OCI-LY7 (cell line): Measurements from ENCODE around the gene MTG1. TPM values are rescaled to one million over a fixed set of nuclear protein-coding genes. Genes with fewer than 3 reads are reported as not detected.

Source experiments
- BruUV-seq: library from RNA; stranded (reverse); fragments of 400-500 nt; replicated peaks from 2 replicates; lab custom pipeline; 2021; lab: Mats Ljungman, UMichigan
- CTCF ChIA-PET: fragments of 300-600 bp; sonication (Branson Sonifier 250); formaldehyde crosslinking; loops from one replicate; lab custom pipeline; 2022; ENCODE audit warnings: antibody characterized with exemption; ENCODE audit not compliant: unreplicated experiment; lab: Charles Lee
- POLR2A ChIA-PET: fragments of 300-600 bp; sonication (Branson Sonifier 250); formaldehyde crosslinking; loops from one replicate; lab custom pipeline; 2022; ENCODE audit warnings: antibody characterized with exemption; lab: Charles Lee
- DNase-seq: peaks from one replicate; pipeline ENCODE4 v3.0.0-alpha.2; 2015; ENCODE audit warnings: low spot score
- H2AFZ ChIP-seq: fragments of 200-600 bp; sonication (generic), shearing (Covaris generic); 2 replicates; pipeline ENCODE4 v1.6.1; 2014; ENCODE audit warnings: mild to moderate bottlenecking, antibody characterized with exemption, low read length, moderate library complexity
- H3K27ac ChIP-seq: fragments of 200-600 bp; sonication (generic); 2 replicates; pipeline ENCODE4 v1.5.1; 2014; ENCODE audit warnings: mixed run types, low read depth, mild to moderate bottlenecking, moderate library complexity, low read length, inconsistent platforms; ENCODE audit not compliant: poor library complexity, severe bottlenecking
- H3K36me3 ChIP-seq: fragments of 200-600 bp; sonication (generic); 2 replicates; pipeline ENCODE4 v1.6.1; 2014; ENCODE audit warnings: mild to moderate bottlenecking, antibody characterized with exemption, low read length, moderate library complexity, mixed read lengths; ENCODE audit not compliant: insufficient read depth
- H3K4me1 ChIP-seq: fragments of 200-600 bp; sonication (generic); 2 replicates; pipeline ENCODE4 v1.5.1; 2014; ENCODE audit warnings: mild to moderate bottlenecking, low read length; ENCODE audit not compliant: insufficient read depth, poor library complexity, severe bottlenecking
- H3K4me2 ChIP-seq: fragments of 200-600 bp; sonication (generic); 2 replicates; pipeline ENCODE4 v1.6.1; 2014; ENCODE audit warnings: mild to moderate bottlenecking, low read length
- H3K4me3 ChIP-seq: fragments of 200-600 bp; sonication (generic); 2 replicates; pipeline ENCODE4 v1.5.1; 2014; ENCODE audit warnings: mild to moderate bottlenecking, low read depth, low read length; ENCODE audit not compliant: poor library complexity, severe bottlenecking
- H3K79me2 ChIP-seq: fragments of 200-600 bp; sonication (generic); 2 replicates; pipeline ENCODE4 v1.6.1; 2016; ENCODE audit warnings: low read depth, mild to moderate bottlenecking, low read length, moderate library complexity, mixed read lengths; ENCODE audit not compliant: insufficient read depth
- H3K9me2 ChIP-seq: fragments of 200-600 bp; sonication (generic); 2 replicates; pipeline ENCODE4 v1.6.1; 2016; ENCODE audit warnings: mild to moderate bottlenecking, low read length, mixed read lengths; ENCODE audit not compliant: insufficient read depth
- H3K9me3 ChIP-seq: fragments of 200-600 bp; sonication (generic); 2 replicates; pipeline ENCODE4 v1.6.1; 2014; ENCODE audit warnings: mild to moderate bottlenecking, mixed run types, low read length, mixed read lengths
- H4K20me1 ChIP-seq: fragments of 200-600 bp; sonication (generic); 2 replicates; pipeline ENCODE4 v1.6.1; 2014; ENCODE audit warnings: mild to moderate bottlenecking, antibody characterized with exemption, low read length, moderate library complexity, mixed read lengths; ENCODE audit not compliant: insufficient read depth
- CTCF ChIP-seq: fragments of 200-600 bp; sonication (generic); conservative IDR thresholded peaks from 2 replicates; pipeline ENCODE4 v1.5.1; 2014; ENCODE audit warnings: mild to moderate bottlenecking, antibody characterized with exemption, low read length, moderate library complexity, mixed read lengths
- EZH2phosphoT487 ChIP-seq: fragments of 200-600 bp; sonication (generic); IDR thresholded peaks from 2 replicates; pipeline ENCODE4 v1.6.1; 2018; ENCODE audit warnings: low read depth, borderline replicate concordance, mild to moderate bottlenecking, mixed run types, antibody characterized with exemption, low read length, moderate library complexity, mixed read lengths
- intact Hi-C: fragments of 100-400 bp; cut with micrococcal nuclease; formaldehyde crosslinking; loops from one replicate; pipeline ENCODE4 v1.10.0; 2022; ENCODE audit not compliant: unreplicated experiment
- total RNA-seq, 2 experiments: library from RNA; depleted of rRNA in 1 of 2; stranded (reverse); fragments of >200 nt in 1 of 2; shearing (Covaris generic) in 1 of 2; gene quantifications; 2 replicates each; pipeline ENCODE4 v1.2.3, GENCODE V29; 2014 to 2022

MTG1 gene
- total RNA-seq, 2 experiments from 2014 or later = 85.6 to 101 TPM

DNA sequence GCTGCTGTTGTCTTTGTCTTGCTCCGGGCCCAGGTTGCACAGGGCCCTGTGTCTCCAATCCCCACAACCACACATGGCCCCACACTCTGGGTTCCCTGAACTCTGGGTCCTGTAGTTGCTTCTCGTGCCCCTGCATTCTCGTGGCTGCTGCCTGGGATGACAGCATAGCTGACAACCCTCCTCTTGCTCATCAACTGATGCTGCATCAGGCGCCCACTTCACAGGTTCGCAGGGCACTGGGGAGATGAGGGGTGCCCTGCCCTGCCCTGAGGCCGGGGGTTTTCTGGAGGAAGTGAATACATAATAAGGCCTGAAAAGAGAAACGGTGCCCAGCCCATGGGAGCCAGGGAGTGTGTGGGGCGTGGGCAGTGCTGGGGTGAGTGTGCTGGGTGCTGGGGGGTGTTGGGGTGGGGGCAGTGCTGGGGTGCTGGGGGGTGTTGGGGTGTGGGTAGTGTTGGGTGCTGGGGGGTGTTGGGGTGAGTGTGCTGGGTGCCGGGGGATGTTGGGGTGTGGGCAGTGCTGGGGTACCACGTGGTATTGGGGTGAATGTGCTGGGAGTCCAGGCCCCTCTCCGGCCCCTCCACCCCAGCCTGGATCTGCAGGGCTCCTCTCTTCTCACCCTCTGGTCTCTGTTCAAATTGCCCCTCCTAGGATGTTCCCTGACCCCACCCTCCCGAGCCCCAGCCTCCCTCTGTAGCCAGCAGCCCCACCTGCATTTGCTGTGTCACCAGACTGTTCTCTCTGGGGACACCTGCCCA lies 2.0 kb upstream of the MTG1 start:
- TF ChIP-seq EZH2phosphoT487 (no peak), CTCF (no peak)
- Histone ChIP-seq H3K9me2 (no peaks in the 10 kb centered on the region), H4K20me1 (no peaks in the 10 kb centered on the region), H3K36me3 (peaks cover 17% of the 10 kb centered on the region), H3K9me3 (no peaks in the 10 kb centered on the region), H3K4me1 (peaks cover 66% of the 10 kb centered on the region), H3K4me2 (peak overlapping the region; percentile 88), H3K79me2 (peaks cover 47% of the 10 kb centered on the region), H3K4me3 (peak overlapping the region; percentile 74), H2AFZ (no peak overlapping the region), H3K27ac (peak overlapping the region; percentile 99)
- ChIA-PET CTCF (interaction anchor here (1.1 kb wide), 1 partner anchor 63 kb away, joined by 3 read pairs; no protein-coding TSS in a partner anchor), POLR2A (interaction anchor here (0.9 to 1.2 kb wide), 2 partner anchors 33 kb away, joined by 3 to 5 read pairs; no protein-coding TSS in a partner anchor)
- no TSS peak for BruUV-seq
- peak; percentile 39 for DNase-seq
- intact Hi-C loops = loop anchor here (5.0 kb wide), 2 partner anchors 85 to 1235 kb away; partner anchors contain the start of genes TUBGCP2 and ZNF511

GRCh38 chr10:133393401-133394063 lies 425 bp upstream of the MTG1 start:
- Histone ChIP-seq H3K36me3 (peaks cover 31% of the 10 kb centered on the region), H3K4me2 (peak overlapping the region; percentile 67), H2AFZ (peak overlapping the region; percentile 27; the same call in 1 of the 2 replicates), H3K27ac (peak overlapping the region; percentile 55), H3K79me2 (peaks cover 50% of the 10 kb centered on the region), H3K4me3 (peak overlapping the region; percentile 99), H3K4me1 (peaks cover 57% of the 10 kb centered on the region), H4K20me1 (no peaks in the 10 kb centered on the region), H3K9me2 (no peaks in the 10 kb centered on the region), H3K9me3 (no peaks in the 10 kb centered on the region)
- ChIA-PET POLR2A (no interaction called here), CTCF (interaction anchor here (1.1 kb wide), 1 partner anchor 64 kb away, joined by 3 read pairs; no protein-coding TSS in a partner anchor)
- no peak for TF ChIP-seq CTCF
- intact Hi-C loops = loop anchor here (5.0 kb wide), 2 partner anchors 86 to 1236 kb away; partner anchors contain the start of genes TUBGCP2 and ZNF511
- no peak for DNase-seq
- no TSS peak for BruUV-seq
